Measurements from ENCODE around the gene DNHD1. TPM values are rescaled to one million over a fixed set of nuclear protein-coding genes. Genes with fewer than 3 reads are reported as not detected.
A peak's percentile ranks its signal among the peaks of the same experiment; 100 is the strongest.

Gene DNHD1
- polyA plus RNA-seq, 3 donors, result 0.24 to 21.0 (median 0.59) TPM

DNA sequence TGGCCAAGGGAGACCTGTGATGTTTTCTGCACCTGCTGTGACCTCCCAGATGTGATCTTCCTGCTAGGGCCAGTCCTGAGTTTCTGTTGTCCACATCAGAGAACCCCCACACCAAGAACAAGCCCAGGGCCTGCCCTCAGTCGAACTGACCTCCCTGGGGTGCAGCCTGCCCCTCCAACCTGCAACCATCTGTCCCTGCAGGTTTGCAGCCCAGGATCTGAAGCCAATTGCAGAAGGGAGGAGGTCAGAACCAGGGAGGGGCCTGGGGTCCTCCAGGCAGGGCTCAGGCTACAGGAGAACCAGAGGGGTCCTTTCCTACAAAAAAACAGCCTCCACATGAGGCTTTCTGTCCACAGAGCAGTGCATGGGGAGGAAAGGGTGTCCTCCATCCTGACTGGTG is 24.1 kb upstream of the DNHD1 start:
- no peak overlapping the region for H3K27ac ChIP-seq (ENCODE audit: low read depth in 1 of 2, low read length in 2 of 2)
- H4K20me1 ChIP-seq (ENCODE audit: insufficient read depth, low read length), result no peaks in the 10 kb centered on the region
- peak overlapping the region; percentile 46 for H2AFZ ChIP-seq (ENCODE audit: insufficient read depth, low read depth, low read length, poor library complexity, severe bottlenecking)
- intact Hi-C loops (cut with micrococcal nuclease), result loop anchor here in 1 of 2 donors (10.0 kb wide), 1 partner anchor 1512 kb away; the partner anchor contains the start of gene EIF3F
- peaks cover 26 to 28% of the 10 kb centered on the region in 2 donors for H3K4me1 ChIP-seq (ENCODE audit: control insufficient read depth in 1 of 2, insufficient read depth in 2 of 2, low read length in 2 of 2)
- DNase-seq, result no peak
- no peak overlapping the region for H3K9ac ChIP-seq (ENCODE audit: insufficient read depth, low read length, poor library complexity, severe bottlenecking)
- H3K4me3 ChIP-seq (replicated peaks in 1 of 3; ENCODE audit: low read depth in 2 of 3, low read length in 3 of 3), result peak overlapping the region in 2 of 3 experiments; percentile 81 to 87
- TF ChIP-seq, protein P1, sequence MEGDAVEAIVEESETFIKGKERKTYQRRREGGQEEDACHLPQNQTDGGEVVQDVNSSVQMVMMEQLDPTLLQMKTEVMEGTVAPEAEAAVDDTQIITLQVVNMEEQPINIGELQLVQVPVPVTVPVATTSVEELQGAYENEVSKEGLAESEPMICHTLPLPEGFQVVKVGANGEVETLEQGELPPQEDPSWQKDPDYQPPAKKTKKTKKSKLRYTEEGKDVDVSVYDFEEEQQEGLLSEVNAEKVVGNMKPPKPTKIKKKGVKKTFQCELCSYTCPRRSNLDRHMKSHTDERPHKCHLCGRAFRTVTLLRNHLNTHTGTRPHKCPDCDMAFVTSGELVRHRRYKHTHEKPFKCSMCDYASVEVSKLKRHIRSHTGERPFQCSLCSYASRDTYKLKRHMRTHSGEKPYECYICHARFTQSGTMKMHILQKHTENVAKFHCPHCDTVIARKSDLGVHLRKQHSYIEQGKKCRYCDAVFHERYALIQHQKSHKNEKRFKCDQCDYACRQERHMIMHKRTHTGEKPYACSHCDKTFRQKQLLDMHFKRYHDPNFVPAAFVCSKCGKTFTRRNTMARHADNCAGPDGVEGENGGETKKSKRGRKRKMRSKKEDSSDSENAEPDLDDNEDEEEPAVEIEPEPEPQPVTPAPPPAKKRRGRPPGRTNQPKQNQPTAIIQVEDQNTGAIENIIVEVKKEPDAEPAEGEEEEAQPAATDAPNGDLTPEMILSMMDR (IDR thresholded peaks at IDR 0.05), result no peak
- Mint-ChIP-seq H3K27me3 (ENCODE audit: low read depth in 3 of 3) (peaks cover 0 to 5% (median 1%) of the 10 kb centered on the region in 3 donors), H3K4me1 (peaks cover 27% of the 10 kb centered on the region), H3K9me3 (no peaks in the 10 kb centered on the region), H3K36me3 (peaks cover 11% of the 10 kb centered on the region in 2 donors), H3K27ac (peak overlapping the region in 3 of 7 donors; percentile 10 to 65 (median 46)), H3K4me3 (peak overlapping the region; percentile 82 to 91)
- no peaks in the 10 kb centered on the region for H3K9me3 ChIP-seq (replicated peaks in 1 of 2; ENCODE audit: control insufficient read depth in 1 of 2, insufficient read depth in 1 of 2, low read length in 2 of 2)
- 83% methylated on average over 1 of the region's 1 CpG for WGBS (ENCODE audit: insufficient coverage)
- peak overlapping the region; percentile 84 for H3K4me2 ChIP-seq (replicated peaks; ENCODE audit: extremely low read depth, low read length, poor library complexity, severe bottlenecking)
- H3K79me2 ChIP-seq (ENCODE audit: insufficient read depth, low read length), result peaks cover 9% of the 10 kb centered on the region
- no peaks in the 10 kb centered on the region for H3K27me3 ChIP-seq (ENCODE audit: control insufficient read depth in 2 of 2, insufficient read depth in 2 of 2, low read length in 2 of 2)
- peaks cover 10 to 15% of the 10 kb centered on the region in 2 donors for H3K36me3 ChIP-seq (replicated peaks in 1 of 2; ENCODE audit: control insufficient read depth in 1 of 2, insufficient read depth in 2 of 2, low read length in 2 of 2)

DNA sequence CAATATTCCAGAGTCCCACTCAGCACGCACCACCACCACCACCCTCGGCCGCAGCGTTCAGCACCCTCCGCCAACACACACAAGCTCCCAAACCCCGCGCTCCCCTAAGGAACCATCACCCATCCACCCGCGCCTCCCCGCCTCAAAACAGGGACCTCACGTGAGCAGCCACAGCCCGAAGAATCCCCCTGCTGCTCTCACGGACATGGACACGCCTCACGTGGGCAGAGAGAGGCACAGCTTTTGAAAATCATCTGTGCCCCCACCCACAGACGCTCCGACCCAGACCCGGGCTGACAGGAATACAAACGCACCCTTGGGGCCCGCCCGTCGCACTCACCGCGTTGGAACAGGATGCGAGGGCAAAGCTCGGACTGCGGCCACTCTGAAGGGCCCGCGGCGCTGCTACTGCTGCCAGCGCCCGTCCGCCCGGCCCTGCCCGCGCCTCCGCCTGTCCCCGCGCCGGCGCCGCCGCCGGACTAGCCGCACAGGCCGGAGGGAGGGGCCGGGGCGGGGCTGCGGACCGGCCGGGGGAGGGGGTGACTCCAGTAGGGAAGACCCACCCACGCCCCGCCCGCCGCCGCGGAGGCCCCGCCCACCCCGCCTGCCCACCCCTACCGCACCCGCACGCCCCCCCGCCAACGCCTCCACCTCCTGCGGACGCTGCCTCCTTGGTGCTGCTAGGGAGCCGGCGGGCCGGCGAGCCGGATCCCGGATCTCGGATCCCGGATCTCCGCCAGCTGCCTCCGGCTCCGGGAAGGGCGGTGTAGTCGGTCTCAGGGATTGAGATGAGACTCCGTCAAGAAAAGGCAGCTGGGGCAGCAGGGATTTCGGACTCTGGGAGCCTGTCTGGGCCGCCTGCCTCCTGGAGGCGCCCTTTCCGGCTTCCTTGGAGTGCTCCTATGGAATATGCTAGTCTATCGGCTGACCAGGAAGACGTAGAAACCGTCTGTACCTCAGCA is 23.3 kb upstream of the DNHD1 start, which contains the start of gene TRIM3:
Gene TRIM3, minus strand, starts transcription at position 491 of the 962 bp plus-strand sequence. CDS start 8,246 bp downstream, outside the sequence.
- Histone ChIP-seq H3K36me3 (replicated peaks in 1 of 2; ENCODE audit: control insufficient read depth in 1 of 2, insufficient read depth in 2 of 2, low read length in 2 of 2) (peaks cover 18 to 23% of the 10 kb centered on the region in 2 donors), H3K4me1 (ENCODE audit: control insufficient read depth in 1 of 2, insufficient read depth in 2 of 2, low read length in 2 of 2) (peaks cover 25 to 26% of the 10 kb centered on the region in 2 donors), H4K20me1 (ENCODE audit: insufficient read depth, low read length) (no peaks in the 10 kb centered on the region), H2AFZ (ENCODE audit: insufficient read depth, low read depth, low read length, poor library complexity, severe bottlenecking) (peak within 1 kb of the TSS; percentile 91), H3K4me2 (replicated peaks; ENCODE audit: extremely low read depth, low read length, poor library complexity, severe bottlenecking) (peak within 1 kb of the TSS; percentile 84), H3K4me3 (replicated peaks in 1 of 3; ENCODE audit: low read depth in 2 of 3, low read length in 3 of 3) (peak within 1 kb of the TSS; percentile 62 to 87 (median 81)), H3K27ac (ENCODE audit: low read depth in 1 of 2, low read length in 2 of 2) (peak within 1 kb of the TSS; percentile 70 to 73), H3K9ac (ENCODE audit: insufficient read depth, low read length, poor library complexity, severe bottlenecking) (peak within 1 kb of the TSS; percentile 79), H3K27me3 (ENCODE audit: control insufficient read depth in 2 of 2, insufficient read depth in 2 of 2, low read length in 2 of 2) (no peaks in the 10 kb centered on the region), H3K9me3 (replicated peaks in 1 of 2; ENCODE audit: control insufficient read depth in 1 of 2, insufficient read depth in 1 of 2, low read length in 2 of 2) (no peaks in the 10 kb centered on the region), H3K79me2 (ENCODE audit: insufficient read depth, low read length) (peaks cover 9% of the 10 kb centered on the region)
- WGBS (ENCODE audit: insufficient coverage), result under 1% methylated on average over 62 of the region's 87 CpGs
- Mint-ChIP-seq H3K4me3 (peak within 1 kb of the TSS; percentile 91 to 94), H3K9me3 (no peaks in the 10 kb centered on the region), H3K4me1 (peaks cover 27% of the 10 kb centered on the region), H3K27me3 (ENCODE audit: low read depth in 3 of 3) (peaks cover 0 to 7% (median 1%) of the 10 kb centered on the region in 3 donors), H3K27ac (peak within 1 kb of the TSS; percentile 77 to 92 (median 84)), H3K36me3 (peaks cover 16 to 19% of the 10 kb centered on the region in 2 donors)
- peak; percentile 65 to 69 (median 68) for DNase-seq
- intact Hi-C loops (cut with micrococcal nuclease), result loop anchor here in 1 of 2 donors (10.0 kb wide), 1 partner anchor 1511 kb away; the partner anchor contains the start of gene EIF3F
- TF ChIP-seq, protein P1 (IDR thresholded peaks at IDR 0.05), result no peak
